Measurements from ENCODE around the gene FCER1G.

FCER1G gene

GRCh38 chr1:161215076-161215475 is at the start of gene FCER1G:
TSS of gene FCER1G (plus strand) at chr1:161215295. CDS start at chr1:161215322, 27 bp downstream.
- DNase-seq (ENCODE audit: low spot score): no peak

DNA sequence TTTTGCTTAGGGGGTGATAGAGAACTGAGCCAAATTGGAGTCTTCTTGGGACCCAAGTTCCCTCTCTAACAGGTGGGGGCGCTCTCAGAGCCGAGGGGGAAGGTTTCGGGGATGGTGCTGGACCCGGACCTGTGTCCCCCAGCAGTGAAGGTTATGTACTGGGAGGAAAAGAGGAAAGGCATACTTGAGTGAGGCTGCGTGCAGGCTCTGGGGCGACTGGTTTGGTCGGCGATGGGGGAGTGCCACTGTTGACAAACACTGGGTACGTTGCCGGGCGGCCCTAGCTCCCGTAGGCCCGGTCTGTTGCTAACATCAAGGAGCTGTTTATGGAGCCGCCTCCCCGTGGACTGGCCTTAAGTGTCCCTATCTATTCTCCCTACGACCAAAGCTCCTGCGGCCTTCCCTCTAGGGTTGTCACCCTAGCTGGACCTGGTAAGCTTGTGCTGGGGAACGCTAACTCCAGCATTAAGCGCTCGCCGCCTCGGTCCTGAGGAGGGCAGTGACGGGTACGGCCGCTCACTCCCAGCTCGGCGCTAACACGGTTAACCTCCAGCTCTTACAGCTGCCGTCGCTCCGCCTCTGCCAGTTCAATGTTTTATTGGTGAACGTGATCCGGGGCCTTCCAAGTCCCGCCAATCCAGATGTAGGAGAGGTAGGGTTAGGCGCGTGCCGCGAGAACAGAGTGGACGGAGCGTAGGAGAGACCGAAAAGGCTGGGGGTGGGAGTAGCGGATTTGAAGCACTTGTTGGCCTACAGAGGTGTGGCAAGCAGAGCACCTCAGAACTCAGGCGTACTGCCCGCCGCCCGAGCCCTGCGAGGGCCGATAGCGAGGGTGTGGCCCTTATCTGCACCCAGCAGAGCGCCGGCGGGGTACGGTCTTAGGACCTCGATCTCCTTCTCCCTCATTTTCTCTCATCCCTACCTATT is 49.1 kb upstream of the FCER1G start, which contains the start of gene PPOX:
PPOX (plus strand) TSS at position 685 of the 927 bp plus-strand sequence. CDS start 422 bp downstream, outside the sequence.
- DNase-seq (ENCODE audit: low spot score): peak; percentile 94

DNA sequence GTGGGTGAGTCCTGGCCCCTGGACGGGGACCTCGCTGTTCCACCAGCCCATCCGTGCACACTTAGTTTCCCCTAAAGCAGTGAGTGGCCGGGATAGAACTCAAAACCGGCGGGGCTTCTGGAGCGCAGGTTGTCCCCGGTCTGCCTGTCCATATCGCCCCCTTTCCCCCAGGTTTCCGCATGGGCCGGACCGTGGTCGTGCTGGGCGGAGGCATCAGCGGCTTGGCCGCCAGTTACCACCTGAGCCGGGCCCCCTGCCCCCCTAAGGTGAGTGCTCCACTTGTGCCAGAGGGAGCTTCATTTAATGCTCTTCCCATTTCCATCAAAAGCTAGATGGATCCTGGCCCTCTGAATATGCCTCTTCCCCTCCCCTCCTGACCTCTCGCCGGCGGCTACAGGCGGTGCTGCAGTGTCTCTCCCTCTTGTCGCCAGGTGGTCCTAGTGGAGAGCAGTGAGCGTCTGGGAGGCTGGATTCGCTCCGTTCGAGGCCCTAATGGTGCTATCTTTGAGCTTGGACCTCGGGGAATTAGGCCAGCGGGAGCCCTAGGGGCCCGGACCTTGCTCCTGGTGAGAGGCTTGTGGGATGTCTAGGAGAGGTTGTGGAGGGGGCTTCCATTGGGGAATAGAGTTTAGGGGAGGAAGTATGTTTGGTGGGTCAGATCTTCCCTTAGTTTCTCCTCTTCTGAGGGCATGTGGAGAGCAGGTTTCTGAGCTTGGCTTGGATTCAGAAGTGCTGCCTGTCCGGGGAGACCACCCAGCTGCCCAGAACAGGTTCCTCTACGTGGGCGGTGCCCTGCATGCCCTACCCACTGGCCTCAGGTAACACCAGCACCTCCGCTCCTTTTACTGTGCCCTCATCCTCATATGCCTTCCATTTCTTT is 48.2 kb upstream of the FCER1G start:
- no peak for DNase-seq (ENCODE audit: low spot score)

GRCh38 chr1:161168906-161169305 is 46.2 kb upstream of the FCER1G start:
- DNase-seq (ENCODE audit: low spot score): no peak

GRCh38 chr1:161171191-161171590 is 43.9 kb upstream of the FCER1G start:
- no peak for DNase-seq (ENCODE audit: low spot score)

DNA sequence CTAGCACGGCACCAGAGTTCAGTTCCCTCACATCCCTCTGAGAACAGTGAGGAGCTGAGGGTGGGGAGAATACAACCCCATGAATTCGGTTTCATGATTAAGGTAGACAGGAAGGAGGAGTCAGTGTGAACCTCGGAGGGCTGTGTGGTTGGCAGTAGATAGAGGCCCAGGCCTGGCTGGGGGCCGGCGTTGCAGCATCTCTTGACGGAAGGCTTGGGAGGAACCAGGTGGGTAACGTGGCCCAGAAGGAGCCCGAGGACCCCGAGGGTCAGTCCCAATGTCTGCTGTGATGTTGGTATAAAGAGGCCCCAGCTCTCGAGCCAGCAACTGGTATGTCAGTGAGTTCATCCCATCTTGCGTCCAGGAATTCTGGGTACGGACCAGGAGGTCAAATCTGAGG is 43.4 kb upstream of the FCER1G start:
- no peak for DNase-seq (ENCODE audit: low spot score)

- DNase-seq (ENCODE audit: low spot score): no peak
These were observed 42.7 kb upstream of the FCER1G start for GRCh38 chr1:161172349-161172748.

- no peak for DNase-seq (ENCODE audit: low spot score)
These were observed 42.2 kb upstream of the FCER1G start for GRCh38 chr1:161172776-161173376.

- no peak for DNase-seq (ENCODE audit: low spot score)
These were observed 41.4 kb upstream of the FCER1G start for GRCh38 chr1:161173711-161174110.

DNA sequence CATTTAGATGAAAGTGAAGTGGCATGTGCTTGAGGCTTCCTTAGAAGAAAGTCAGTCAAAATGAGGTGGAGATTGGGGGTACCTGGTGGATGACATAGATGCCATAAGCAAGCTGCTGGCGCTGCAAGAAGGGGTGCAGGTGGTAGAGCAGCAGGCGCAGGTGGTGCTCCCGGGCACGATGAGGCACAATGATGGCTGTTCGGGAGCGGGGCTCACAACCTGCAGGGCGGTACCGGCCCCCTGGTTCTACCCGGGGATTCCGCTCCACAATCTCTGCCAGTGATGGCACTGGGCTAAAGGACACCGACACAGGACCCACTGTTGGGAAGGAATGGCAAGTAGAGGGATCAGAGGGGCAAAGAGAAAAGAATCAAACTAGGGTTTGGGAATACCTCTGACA is 40.2 kb upstream of the FCER1G start:
- no peak for DNase-seq (ENCODE audit: low spot score)

DNA sequence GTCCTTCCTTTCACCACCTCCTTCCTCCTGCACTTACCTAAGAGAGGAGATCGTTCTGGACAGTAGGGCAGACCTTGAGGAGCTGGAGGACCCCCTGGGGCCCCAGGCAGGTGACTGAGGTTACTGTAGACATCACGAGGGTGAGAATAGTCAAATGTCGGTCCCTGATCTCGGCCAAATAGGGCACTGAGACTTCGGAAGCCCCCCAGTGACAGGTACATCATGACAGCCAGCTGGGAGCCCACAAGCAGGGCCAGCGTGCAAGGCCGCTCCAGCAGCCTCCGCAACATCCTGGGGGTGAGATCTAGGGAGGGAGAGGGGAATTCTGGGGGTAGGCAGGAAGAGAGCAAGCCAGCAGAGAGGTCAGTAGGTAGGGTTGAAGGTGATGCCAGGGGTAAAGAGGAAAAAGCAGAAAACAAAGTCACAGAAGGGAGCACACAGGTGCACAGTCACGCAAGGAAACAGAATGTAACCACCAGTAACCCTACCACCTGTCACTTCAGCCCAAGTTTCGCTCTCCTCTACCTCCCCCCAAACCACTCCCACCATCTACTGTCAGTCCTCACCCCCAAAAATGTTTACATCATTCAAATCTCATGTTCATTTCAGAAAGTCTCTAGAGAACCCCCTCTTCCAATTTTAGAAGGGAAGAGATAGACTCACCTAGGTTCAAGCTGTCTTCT is 39.2 kb upstream of the FCER1G start:
- DNase-seq (ENCODE audit: low spot score): no peak

DNA sequence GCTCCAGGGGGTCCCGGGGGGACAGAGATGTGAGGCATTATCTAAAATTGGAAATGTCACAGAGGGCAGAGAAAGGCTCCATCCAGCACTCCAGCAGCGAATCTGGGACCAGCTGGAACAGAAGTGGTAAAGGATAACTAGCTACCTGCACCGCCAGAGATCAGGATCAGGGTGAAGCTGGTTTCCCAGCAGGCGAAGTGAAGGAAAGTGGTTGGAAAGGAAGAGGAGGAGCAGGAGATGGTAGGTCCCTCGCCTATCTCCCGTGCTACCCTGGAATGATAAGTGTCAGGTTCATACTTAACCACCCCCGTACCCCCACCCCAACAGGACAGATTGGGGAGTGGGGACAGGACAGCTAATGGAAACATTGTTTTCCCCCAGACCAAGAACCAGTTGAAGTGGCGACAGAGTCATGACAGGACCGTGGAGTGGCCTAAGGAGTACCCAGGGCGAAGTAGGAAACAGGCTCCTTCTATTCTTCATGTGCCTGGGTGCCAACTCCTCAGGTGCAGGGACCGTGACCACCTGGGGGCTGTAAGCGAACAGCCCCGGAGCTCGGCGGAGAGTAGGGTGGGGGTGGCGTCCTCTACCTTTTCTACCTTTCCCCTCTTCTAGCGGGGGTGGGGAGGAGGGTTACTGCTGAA is 38.5 kb upstream of the FCER1G start:
- no peak for DNase-seq (ENCODE audit: low spot score)

DNA sequence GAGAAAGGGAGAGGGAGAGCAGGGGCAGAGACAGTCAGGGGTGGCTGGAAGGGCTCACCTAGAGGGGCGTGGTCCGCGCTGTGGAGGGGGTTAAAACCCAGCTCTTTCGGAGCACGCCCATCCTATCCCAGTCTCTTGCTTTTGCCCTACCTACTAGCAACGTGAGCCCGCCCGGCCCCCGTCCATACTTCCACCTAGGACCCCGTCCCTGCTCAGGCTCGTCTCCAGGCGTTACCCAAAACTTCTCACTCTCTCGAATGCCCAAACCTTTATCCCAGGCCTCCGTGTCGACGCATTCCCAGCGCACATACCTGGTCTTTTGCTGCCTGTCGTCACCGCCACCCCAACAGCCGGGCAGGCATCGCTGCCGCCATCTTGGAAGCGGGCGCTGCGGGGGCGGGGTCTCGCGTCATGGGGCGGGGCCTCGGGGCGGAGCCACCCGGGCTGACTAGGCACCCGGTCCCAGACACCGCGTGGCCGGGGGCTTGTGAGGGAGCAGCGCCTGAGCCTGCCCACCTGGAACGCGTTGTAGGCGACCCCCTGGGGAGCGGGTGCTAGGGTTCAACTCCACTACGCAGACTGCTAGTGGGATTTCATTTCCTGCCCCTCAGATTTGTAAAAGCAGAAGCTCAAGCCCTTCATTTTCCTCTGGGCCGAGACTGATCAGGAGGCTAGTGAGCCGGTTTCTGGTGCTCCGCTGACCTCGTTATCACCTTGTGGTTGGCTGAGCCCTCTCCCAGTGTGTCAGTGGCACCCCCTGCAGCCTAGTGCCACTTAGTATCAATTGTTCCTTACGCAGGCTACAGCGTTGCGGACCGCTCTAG is 37.8 kb upstream of the FCER1G start, which contains the start of gene B4GALT3:
B4GALT3 (minus strand) TSS at position 396 of the 824 bp plus-strand sequence. CDS start 1,447 bp downstream, outside the sequence.
- peak; percentile 96 for DNase-seq (ENCODE audit: low spot score)

GRCh38 chr1:161177936-161178244 is 37.2 kb upstream of the FCER1G start:
- no peak for DNase-seq (ENCODE audit: low spot score)

GRCh38 chr1:161179698-161180097 is 35.4 kb upstream of the FCER1G start:
- DNase-seq (ENCODE audit: low spot score): no peak

- no peak for DNase-seq (ENCODE audit: low spot score)
These were observed 34.5 kb upstream of the FCER1G start for GRCh38 chr1:161180639-161181038.

DNA sequence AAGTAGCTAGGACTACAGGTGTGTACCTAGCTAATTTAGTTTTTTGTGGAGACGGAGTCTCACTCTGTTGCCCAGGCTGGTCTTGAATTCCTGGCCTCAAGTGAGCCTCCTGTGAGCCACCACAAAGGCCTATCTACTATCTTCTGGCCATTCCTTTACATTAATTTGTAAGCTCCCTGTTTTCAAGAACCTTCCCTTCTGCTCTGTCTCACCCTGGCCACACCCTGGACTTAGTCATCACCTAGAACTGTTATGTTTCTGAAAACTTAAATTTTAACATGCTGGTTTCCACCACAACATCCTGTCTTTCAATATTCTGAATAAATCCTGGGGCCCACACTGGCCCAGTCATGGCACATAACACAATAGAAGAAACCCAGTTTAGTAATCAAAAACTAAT is 32.9 kb upstream of the FCER1G start:
- DNase-seq (ENCODE audit: low spot score): no peak

- no peak for DNase-seq (ENCODE audit: low spot score)
These were observed 29.8 kb upstream of the FCER1G start for GRCh38 chr1:161185282-161185682.

DNA sequence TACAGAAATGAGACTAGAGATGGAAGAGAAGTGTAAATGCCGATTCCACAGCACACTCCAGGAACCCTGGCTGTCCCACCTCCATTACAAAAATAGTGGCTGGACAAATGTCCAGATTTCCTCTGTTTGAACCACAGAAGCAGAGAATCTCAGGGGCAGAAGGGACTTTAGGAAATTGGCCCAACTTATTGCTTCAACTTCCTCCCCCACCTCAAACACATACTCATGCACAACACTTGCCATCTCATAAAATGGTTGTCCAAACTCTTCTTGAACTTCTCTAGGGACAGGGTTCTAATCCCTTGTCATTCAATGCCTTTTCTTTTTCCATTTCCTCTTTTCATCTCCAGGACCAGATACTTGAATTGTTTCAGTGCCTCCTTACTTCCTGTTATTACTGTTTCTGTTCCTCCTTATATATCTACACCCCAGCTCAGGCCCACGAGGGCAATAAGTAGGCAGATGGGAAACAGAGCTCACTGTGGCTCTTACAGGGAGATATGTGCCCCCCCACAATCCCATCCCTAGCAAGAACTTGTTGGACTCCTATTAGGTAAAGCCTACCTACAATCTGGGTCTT is 29.3 kb upstream of the FCER1G start:
- no peak for DNase-seq (ENCODE audit: low spot score)

DNA sequence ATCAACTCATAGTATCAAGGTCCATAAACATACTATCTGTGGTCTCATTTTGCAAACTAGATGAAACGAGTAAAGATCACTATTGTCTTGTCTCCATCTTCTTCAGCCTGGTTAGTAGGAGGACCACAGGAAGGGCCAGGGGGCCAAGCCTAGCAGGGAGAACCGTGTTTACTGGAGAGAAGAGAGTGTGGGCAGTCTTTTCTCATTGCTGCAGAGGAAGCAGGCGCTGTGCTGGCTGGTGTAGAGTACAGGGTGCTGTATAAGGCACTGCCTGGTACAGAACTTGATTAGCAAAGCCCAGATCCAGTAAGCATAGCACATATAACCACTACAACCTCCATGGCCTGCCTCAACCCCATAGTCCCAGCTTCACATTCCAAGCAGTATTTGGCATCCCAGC is 27.8 kb upstream of the FCER1G start:
- no peak for DNase-seq (ENCODE audit: low spot score)
